K562 (cell line): ENCODE results near the gene GALNT9. TPM values are rescaled to one million over a fixed set of nuclear protein-coding genes. Genes with fewer than 3 reads are reported as not detected.

ENCODE experiments used
- AFF4 ChIP-seq: sonication (generic); formaldehyde crosslinking; IDR thresholded peaks from 2 replicates; pipeline ENCODE4 v1.8.0; 2023; ENCODE audit warnings: mild to moderate bottlenecking, missing genetic modification reagents
- ATF6 ChIP-seq: sonication (generic); formaldehyde crosslinking; IDR thresholded peaks from 2 replicates; pipeline ENCODE4 v1.4.0; 2020; ENCODE audit warnings: mild to moderate bottlenecking, missing genetic modification reagents
- CTBP1 ChIP-seq: fragments of 450-650 bp; IDR thresholded peaks from 2 replicates; pipeline ENCODE4 v1.6.1; 2016; ENCODE audit warnings: borderline replicate concordance
- FOXP1 ChIP-seq: sonication (generic); formaldehyde crosslinking; IDR thresholded peaks from 2 replicates; pipeline ENCODE4 v1.8.0; 2022; ENCODE audit warnings: mild to moderate bottlenecking, missing genetic modification reagents
- GATAD2A ChIP-seq: fragments of 450-650 bp; IDR thresholded peaks from 2 replicates; pipeline ENCODE4 v1.6.1; 2017
- KHSRP ChIP-seq: fragments of 450-650 bp; IDR thresholded peaks from 2 replicates; pipeline ENCODE4 v1.6.1; 2017
- RBM25 ChIP-seq: fragments of 200-400 bp; formaldehyde crosslinking; IDR thresholded peaks from 2 replicates; pipeline ENCODE4 v1.6.1; 2018; ENCODE audit warnings: low read length, low read depth, moderate library complexity; ENCODE audit not compliant: severe bottlenecking
- SMARCA4 ChIP-seq: fragments of 450-650 bp; IDR thresholded peaks from 2 replicates; pipeline ENCODE4 v1.6.1; 2016
- SNAPC5 ChIP-seq: fragments of 250-450 bp; sonication (Bioruptor Pico); IDR thresholded peaks from 2 replicates; pipeline ENCODE4 v1.8.0; 2021; ENCODE audit warnings: moderate library complexity, mild to moderate bottlenecking, inconsistent platforms
- SOX6 ChIP-seq: fragments of 450-650 bp; IDR thresholded peaks from 2 replicates; pipeline ENCODE4 v1.6.1; 2014; ENCODE audit warnings: mild to moderate bottlenecking
- SP1 ChIP-seq: sonication (generic); formaldehyde crosslinking; IDR thresholded peaks from 2 replicates; pipeline ENCODE4 v1.8.1; 2022; ENCODE audit warnings: mild to moderate bottlenecking, missing genetic modification reagents
- SUPT5H ChIP-seq: fragments of 450-650 bp; IDR thresholded peaks from 2 replicates; pipeline ENCODE4 v1.6.1; 2016
- USF1 ChIP-seq: sonication (generic); formaldehyde crosslinking; IDR thresholded peaks from 2 replicates; pipeline ENCODE4 v1.9.0; 2022; ENCODE audit warnings: mild to moderate bottlenecking, missing genetic modification reagents
- ZBTB11 ChIP-seq, 3 experiments: fragments of 200-800 bp in 1 of 3; fragments of 250-450 bp in 1 of 3; fragments of 450-650 bp in 1 of 3; sonication (Bioruptor Pico) in 1 of 3; sonication (Bioruptor generic) in 1 of 3; formaldehyde crosslinking in 1 of 3; IDR thresholded peaks; 2 replicates each; pipeline versions ENCODE4 v1.6.1 to v1.8.0; 2016 to 2022; ENCODE audit warnings: mild to moderate bottlenecking in 2 of 3, missing genetic modification characterization in 2 of 3, missing compliant biosample characterization in 1 of 3, moderate library complexity in 1 of 3
- ZBTB34 ChIP-seq: fragments of 250-450 bp; sonication (Bioruptor Pico); IDR thresholded peaks from 2 replicates; pipeline ENCODE4 v1.8.0; 2021; ENCODE audit warnings: mild to moderate bottlenecking, moderate library complexity
- ZEB2 ChIP-seq: fragments of 450-650 bp; IDR thresholded peaks from 2 replicates; pipeline ENCODE4 v1.6.1; 2016
- ZNF384 ChIP-seq: IDR thresholded peaks from 2 replicates; pipeline ENCODE4 v1.6.1; 2012; ENCODE audit warnings: low read depth, low read length, improper control_type of control experiment
- polyA plus RNA-seq, 8 experiments: library from polyadenylated mRNA; depleted of rRNA in 4 of 8; stranded (reverse) in 5 of 8; unstranded in 3 of 8; fragments of >200 nt; fragmentation: Nextera tagmentation in 2 of 8; fragmentation: Illumina TruSeq in 1 of 8; extraction: Ambion mirVana in 2 of 8; extraction: Trizol in 1 of 8; gene quantifications; 2 replicates each; pipeline versions ENCODE4 v1.2.1 to v1.2.3, GENCODE V29; 2011 to 2014; ENCODE audit warnings: inconsistent platforms in 1 of 8, missing spikeins in 1 of 8
- total RNA-seq, 7 experiments: library from RNA; depleted of rRNA in 6 of 7; stranded (reverse); fragments of >200 nt in 6 of 7; fragmentation: Illumina TruSeq in 2 of 7; extraction: Trizol in 2 of 7; gene quantifications; 2 replicates each; pipeline versions ENCODE4 v1.2.1 to v1.2.3, GENCODE V29; 2011 to 2021; ENCODE audit warnings: low replicate concordance in 1 of 7

The GALNT9 gene
- total and polyA plus RNA-seq, 9 of the 15 experiments (the other 6 are each of a cell fraction or from before 2014, with no cell fraction given): not detected

- TF ChIP-seq AFF4 (CRISPR knock-in tag): no peak
- TF ChIP-seq RBM25: no peak
- peak; percentile 78 for TF ChIP-seq SP1 (CRISPR knock-in tag)
- TF ChIP-seq USF1 (CRISPR knock-in tag): 0 out of 2 replicates have a peak, but pooled peaks have one; percentile 19
- no peak for TF ChIP-seq ZBTB34
- no peak for TF ChIP-seq SMARCA4
- no peak for TF ChIP-seq SUPT5H
- no peak for TF ChIP-seq SOX6
- TF ChIP-seq GATAD2A: no peak
- TF ChIP-seq FOXP1 (CRISPR knock-in tag): no peak
- TF ChIP-seq ZNF384: no peak
- 0 out of 2 replicates have a peak, but pooled peaks have one; percentile 61 for TF ChIP-seq ATF6 (CRISPR knock-in tag)
- TF ChIP-seq ZEB2: no peak
- peak in 2 of 3 experiments; percentile 13 to 28; a peak in 1 of 6 replicates for TF ChIP-seq ZBTB11 (CRISPR knock-in tag; IDR thresholded peaks at IDR 0.05)
- TF ChIP-seq CTBP1: peak; percentile 73
- TF ChIP-seq SNAPC5: no peak
- no peak for TF ChIP-seq KHSRP
These were observed 139.9 kb downstream of the GALNT9 start (continued) for GRCh38 chr12:132189378-132190011.
